Measurements from ENCODE around the gene CRTC1.
"Not testable (repeated sequence)": the region's sequence is repeated elsewhere in the genome, so short reads cannot be mapped to it uniquely, and the experiment has no call there.

CRTC1 gene

GRCh38 chr19:18731562-18732008 lies 48.1 kb downstream of the CRTC1 start:
- H2AFZ ChIP-seq (ENCODE audit: low read depth, low read length, severe bottlenecking): no peak overlapping the region
- no peaks in the 10 kb centered on the region for H4K20me1 ChIP-seq (ENCODE audit: low read depth, low read length)
- H3K9me3 ChIP-seq (ENCODE audit: insufficient read depth, low read length): no peaks in the 10 kb centered on the region
- TF ChIP-seq, protein P1, sequence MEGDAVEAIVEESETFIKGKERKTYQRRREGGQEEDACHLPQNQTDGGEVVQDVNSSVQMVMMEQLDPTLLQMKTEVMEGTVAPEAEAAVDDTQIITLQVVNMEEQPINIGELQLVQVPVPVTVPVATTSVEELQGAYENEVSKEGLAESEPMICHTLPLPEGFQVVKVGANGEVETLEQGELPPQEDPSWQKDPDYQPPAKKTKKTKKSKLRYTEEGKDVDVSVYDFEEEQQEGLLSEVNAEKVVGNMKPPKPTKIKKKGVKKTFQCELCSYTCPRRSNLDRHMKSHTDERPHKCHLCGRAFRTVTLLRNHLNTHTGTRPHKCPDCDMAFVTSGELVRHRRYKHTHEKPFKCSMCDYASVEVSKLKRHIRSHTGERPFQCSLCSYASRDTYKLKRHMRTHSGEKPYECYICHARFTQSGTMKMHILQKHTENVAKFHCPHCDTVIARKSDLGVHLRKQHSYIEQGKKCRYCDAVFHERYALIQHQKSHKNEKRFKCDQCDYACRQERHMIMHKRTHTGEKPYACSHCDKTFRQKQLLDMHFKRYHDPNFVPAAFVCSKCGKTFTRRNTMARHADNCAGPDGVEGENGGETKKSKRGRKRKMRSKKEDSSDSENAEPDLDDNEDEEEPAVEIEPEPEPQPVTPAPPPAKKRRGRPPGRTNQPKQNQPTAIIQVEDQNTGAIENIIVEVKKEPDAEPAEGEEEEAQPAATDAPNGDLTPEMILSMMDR (IDR thresholded peaks at IDR 0.05; ENCODE audit: insufficient read depth, low read length, poor library complexity, severe bottlenecking): no peak
- no peak for TF ChIP-seq EZH2phosphoT487 (conservative IDR thresholded peaks at IDR 0.05; ENCODE audit: low read length)
- H3K4me3 ChIP-seq (ENCODE audit: insufficient read depth, low read length, poor library complexity, severe bottlenecking): no peak overlapping the region
- no peak overlapping the region for H3K9ac ChIP-seq (ENCODE audit: low read length)
- no peaks in the 10 kb centered on the region for H3F3A ChIP-seq (ENCODE audit: insufficient read depth)
- H3K36me3 ChIP-seq (ENCODE audit: low read length): no peaks in the 10 kb centered on the region
- H3K9me2 ChIP-seq (replicated peaks; ENCODE audit: insufficient read depth, low read length): no peaks in the 10 kb centered on the region
- H3K27me3 ChIP-seq (ENCODE audit: low read length): no peaks in the 10 kb centered on the region
- H3K79me2 ChIP-seq (ENCODE audit: insufficient read depth, low read length): no peaks in the 10 kb centered on the region
- no peak overlapping the region for H3K27ac ChIP-seq (ENCODE audit: low read depth, low read length)
- no peak overlapping the region for H3K4me2 ChIP-seq (ENCODE audit: low read depth, low read length, poor library complexity, severe bottlenecking)

DNA sequence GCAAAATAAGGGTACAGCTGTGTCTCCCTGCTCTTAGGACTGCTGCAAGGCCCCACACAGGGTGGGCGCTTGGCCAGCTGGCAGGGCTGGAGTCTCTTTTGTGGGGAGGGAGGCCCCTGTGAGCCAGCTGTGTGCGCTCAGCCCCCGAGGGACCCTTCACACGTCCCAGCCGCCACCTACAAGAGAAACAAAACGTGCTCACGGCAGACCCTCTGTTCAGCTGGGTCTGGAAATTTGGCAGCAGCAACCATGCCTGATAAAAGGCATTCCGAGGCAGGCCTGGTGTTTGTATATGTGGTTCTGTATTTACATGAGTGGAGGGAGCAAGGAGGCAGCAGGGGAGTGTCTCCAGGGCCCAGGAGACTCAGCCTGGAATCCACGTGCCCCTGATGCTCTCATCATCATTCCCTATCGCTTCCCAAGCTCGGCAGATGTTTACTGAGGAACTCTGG lies 49.7 kb downstream of the CRTC1 start:
- no peaks in the 10 kb centered on the region for H4K20me1 ChIP-seq (ENCODE audit: low read depth, low read length)
- no peak overlapping the region for H3K4me2 ChIP-seq (ENCODE audit: low read depth, low read length, poor library complexity, severe bottlenecking)
- no peaks in the 10 kb centered on the region for H3K9me3 ChIP-seq (ENCODE audit: insufficient read depth, low read length)
- no peaks in the 10 kb centered on the region for H3K9me2 ChIP-seq (replicated peaks; ENCODE audit: insufficient read depth, low read length)
- H3K4me3 ChIP-seq (ENCODE audit: insufficient read depth, low read length, poor library complexity, severe bottlenecking): no peak overlapping the region
- H3K36me3 ChIP-seq (ENCODE audit: low read length): no peaks in the 10 kb centered on the region
- H3K9ac ChIP-seq (ENCODE audit: low read length): no peak overlapping the region
- no peak overlapping the region for H3K27ac ChIP-seq (ENCODE audit: low read depth, low read length)
- TF ChIP-seq, protein P1 (IDR thresholded peaks at IDR 0.05; ENCODE audit: insufficient read depth, low read length, poor library complexity, severe bottlenecking): no peak
- no peak for TF ChIP-seq EZH2phosphoT487 (conservative IDR thresholded peaks at IDR 0.05; ENCODE audit: low read length)
- no peaks in the 10 kb centered on the region for H3F3A ChIP-seq (ENCODE audit: insufficient read depth)
- H3K79me2 ChIP-seq (ENCODE audit: insufficient read depth, low read length): no peaks in the 10 kb centered on the region
- H3K27me3 ChIP-seq (ENCODE audit: low read length): no peaks in the 10 kb centered on the region
- no peak overlapping the region for H2AFZ ChIP-seq (ENCODE audit: low read depth, low read length, severe bottlenecking)

DNA sequence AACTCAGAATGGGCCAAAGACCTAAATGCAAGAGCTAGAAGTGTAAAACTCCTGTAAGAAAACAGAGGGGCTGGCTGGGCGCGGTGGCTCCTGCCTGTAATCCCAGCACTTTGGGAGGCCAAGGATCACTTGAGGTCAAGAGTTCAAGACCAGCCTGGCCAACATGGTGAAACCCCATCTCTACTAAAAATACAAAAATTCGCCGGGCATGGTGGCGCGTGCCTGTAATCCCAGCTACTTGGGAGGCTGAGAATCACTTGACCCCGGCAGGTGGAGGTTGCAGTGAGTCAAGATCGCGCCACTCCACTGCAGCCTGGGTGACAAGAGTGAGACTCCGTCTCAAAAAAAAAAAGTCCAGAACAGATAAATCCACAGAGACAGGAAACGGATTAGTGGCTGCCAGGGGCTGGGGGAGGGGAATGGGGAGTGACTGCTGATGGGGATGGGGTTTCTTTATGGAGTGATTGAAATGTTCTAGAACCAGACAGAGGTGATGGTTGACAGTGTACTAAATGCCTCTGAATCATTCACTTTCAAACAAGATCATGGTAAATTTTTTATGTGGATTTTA lies 50.4 kb downstream of the CRTC1 start:
- H3K9me3 ChIP-seq (ENCODE audit: insufficient read depth, low read length); H3K4me2 ChIP-seq (ENCODE audit: low read depth, low read length, poor library complexity, severe bottlenecking); H3K27ac ChIP-seq (ENCODE audit: low read depth, low read length); H3K9ac ChIP-seq (ENCODE audit: low read length); H2AFZ ChIP-seq (ENCODE audit: low read depth, low read length, severe bottlenecking); H3K79me2 ChIP-seq (ENCODE audit: insufficient read depth, low read length); H4K20me1 ChIP-seq (ENCODE audit: low read depth, low read length); H3F3A ChIP-seq (ENCODE audit: insufficient read depth); H3K4me3 ChIP-seq (ENCODE audit: insufficient read depth, low read length, poor library complexity, severe bottlenecking); H3K36me3 ChIP-seq (ENCODE audit: low read length); H3K27me3 ChIP-seq (ENCODE audit: low read length); H3K9me2 ChIP-seq (replicated peaks; ENCODE audit: insufficient read depth, low read length): not testable (repeated sequence)

- Histone ChIP-seq H3K79me2 (ENCODE audit: insufficient read depth, low read length) (no peaks in the 10 kb centered on the region), H3K4me3 (ENCODE audit: insufficient read depth, low read length, poor library complexity, severe bottlenecking) (no peak overlapping the region), H3K9me3 (ENCODE audit: insufficient read depth, low read length) (no peaks in the 10 kb centered on the region), H3K9me2 (replicated peaks; ENCODE audit: insufficient read depth, low read length) (no peaks in the 10 kb centered on the region), H3K27me3 (ENCODE audit: low read length) (no peaks in the 10 kb centered on the region), H2AFZ (ENCODE audit: low read depth, low read length, severe bottlenecking) (no peak overlapping the region), H3K36me3 (ENCODE audit: low read length) (no peaks in the 10 kb centered on the region), H3F3A (ENCODE audit: insufficient read depth) (no peaks in the 10 kb centered on the region), H4K20me1 (ENCODE audit: low read depth, low read length) (no peaks in the 10 kb centered on the region), H3K27ac (ENCODE audit: low read depth, low read length) (no peak overlapping the region), H3K9ac (ENCODE audit: low read length) (no peak overlapping the region), H3K4me2 (ENCODE audit: low read depth, low read length, poor library complexity, severe bottlenecking) (no peak overlapping the region)
- TF ChIP-seq, protein P1 (IDR thresholded peaks at IDR 0.05; ENCODE audit: insufficient read depth, low read length, poor library complexity, severe bottlenecking): no peak
- no peak for TF ChIP-seq EZH2phosphoT487 (conservative IDR thresholded peaks at IDR 0.05; ENCODE audit: low read length)
Measured at GRCh38 chr19:18735324-18735723, 51.8 kb downstream of the CRTC1 start.

Measured in SU-DHL-6 (cell line).